Thyroid gland (tissue), 4 donors: Measurements from ENCODE around the gene ABLIM1. TPM values are rescaled to one million over a fixed set of nuclear protein-coding genes. Genes with fewer than 3 reads are reported as not detected.

ENCODE experiments used
- DNase-seq, 2 donors: peaks; one replicate each; pipeline ENCODE4 v3.0.0-alpha.2; 2019
- H3K27ac ChIP-seq, 3 donors: fragments of 200-600 bp; sonication (generic); 1 replicate in 2 of 3; 2 replicates in 1 of 3; pipeline ENCODE4 v1.5.1; 2016 to 2019; ENCODE audit warnings: mild to moderate bottlenecking in 1 of 3, moderate library complexity in 1 of 3
- H3K27me3 ChIP-seq: fragments of 200-600 bp; sonication (generic); one replicate; pipeline ENCODE4 v1.5.1; 2019
- H3K36me3 ChIP-seq, 2 donors: fragments of 200-600 bp; sonication (generic); one replicate each; pipeline ENCODE4 v1.5.1; 2016 to 2019
- H3K4me1 ChIP-seq, 2 donors: fragments of 200-600 bp; sonication (generic); one replicate each; pipeline ENCODE4 v1.5.1; 2017 to 2019
- H3K4me3 ChIP-seq, 3 donors: fragments of 200-600 bp; sonication (generic); replicated peaks in 1 of 3; 1 replicate in 2 of 3; 2 replicates in 1 of 3; pipeline ENCODE4 v1.5.1; 2016; ENCODE audit warnings: mild to moderate bottlenecking in 1 of 3
- H3K9me3 ChIP-seq: fragments of 200-600 bp; sonication (generic); one replicate; pipeline ENCODE4 v1.5.1; 2017
- CTCF ChIP-seq, 6 experiments: fragments of 200-600 bp in 3 of 6; fragments of 450-650 bp in 3 of 6; sonication (generic) in 3 of 6; IDR thresholded peaks; one replicate each; pipeline ENCODE4 v1.5.1; 2016 to 2019; ENCODE audit warnings: antibody characterized with exemption in 6 of 6, mild to moderate bottlenecking in 2 of 6, inconsistent platforms in 1 of 6, moderate library complexity in 1 of 6
- POLR2A ChIP-seq, 2 donors: fragments of 450-650 bp; IDR thresholded peaks; one replicate each; pipeline ENCODE4 v1.6.1; 2017; ENCODE audit warnings: antibody characterized with exemption in 2 of 2, mild to moderate bottlenecking in 2 of 2, moderate library complexity in 1 of 2
- WGBS, 2 donors: methylation state at CpG; one replicate each; pipeline ENCODE4 v1.1.5; 2017; 5-methylcytosine and 5-hydroxymethylcytosine counted together
- intact Hi-C: fragments of 100-400 bp; cut with DNase I; formaldehyde crosslinking; loops from one replicate; pipeline ENCODE4 v1.15.1; 2023
- total RNA-seq, 4 donors: library from RNA; depleted of rRNA; stranded (reverse); fragments of >200 nt; gene quantifications; one replicate each; pipeline ENCODE4 v1.2.3, GENCODE V29; 2016

ABLIM1 gene
- total RNA-seq, 4 donors from 2014 or later = 225 to 404 (median 382) TPM

GRCh38 chr10:114400091-114400490 lies 258.0 kb downstream of the ABLIM1 start:
- intact Hi-C loops = loop anchor here (10.0 kb wide), 2 partner anchors 55 to 95 kb away; no protein-coding TSS in a partner anchor
- peak; percentile 75 to 78 for DNase-seq
- 11 to 32% methylated on average over 2 to 3 of the region's 3 CpGs for WGBS, 2 donors
- peak overlapping the region; percentile 97 to 98 (median 98) for H3K27ac ChIP-seq
- H3K4me1 ChIP-seq = peaks cover 63 to 78% of the 10 kb centered on the region in 2 donors
- no peaks in the 10 kb centered on the region for H3K27me3 ChIP-seq
- TF ChIP-seq CTCF (IDR thresholded peaks at IDR 0.05) = no peak
- TF ChIP-seq POLR2A (IDR thresholded peaks at IDR 0.05) = peak in 1 of 2 donors; percentile 31
- no peaks in the 10 kb centered on the region for H3K9me3 ChIP-seq
- H3K36me3 ChIP-seq = no peaks in the 10 kb centered on the region
- no peak overlapping the region for H3K4me3 ChIP-seq

GRCh38 chr10:114399576-114399975 lies 258.5 kb downstream of the ABLIM1 start:
- no peak for TF ChIP-seq POLR2A (IDR thresholded peaks at IDR 0.05)
- TF ChIP-seq CTCF (IDR thresholded peaks at IDR 0.05) = no peak
- WGBS, 2 donors = 38 to 47% methylated on average over 6 of the region's 6 CpGs
- H3K36me3 ChIP-seq = no peaks in the 10 kb centered on the region
- intact Hi-C loops = no loop called here
- no peak for DNase-seq
- H3K9me3 ChIP-seq = no peaks in the 10 kb centered on the region
- H3K27me3 ChIP-seq = no peaks in the 10 kb centered on the region
- H3K4me3 ChIP-seq = no peak overlapping the region
- peaks cover 66 to 79% of the 10 kb centered on the region in 2 donors for H3K4me1 ChIP-seq
- peak overlapping the region; percentile 97 to 98 (median 98) for H3K27ac ChIP-seq

GRCh38 chr10:114398587-114399331 lies 259.3 kb downstream of the ABLIM1 start:
- intact Hi-C loops = no loop called here
- Histone ChIP-seq H3K36me3 (no peaks in the 10 kb centered on the region), H3K4me1 (peaks cover 74 to 87% of the 10 kb centered on the region in 2 donors), H3K9me3 (no peaks in the 10 kb centered on the region), H3K27ac (peak overlapping the region; percentile 97 to 98 (median 98)), H3K27me3 (no peaks in the 10 kb centered on the region), H3K4me3 (no peak overlapping the region)
- peak in 1 of 2 donors; percentile 20 for DNase-seq
- whole genome bisulfite sequencing, 2 donors = 76 to 77% methylated on average over 10 of the region's 10 CpGs
- TF ChIP-seq CTCF (IDR thresholded peaks at IDR 0.05) = no peak
- no peak for TF ChIP-seq POLR2A (IDR thresholded peaks at IDR 0.05)

- intact Hi-C loops = no loop called here
- peak; percentile 41 for DNase-seq
- TF ChIP-seq POLR2A (IDR thresholded peaks at IDR 0.05) (peak in 1 of 2 donors; percentile 38), CTCF (IDR thresholded peaks at IDR 0.05) (no peak)
- Histone ChIP-seq H3K4me1 (peaks cover 84 to 96% of the 10 kb centered on the region in 2 donors), H3K27me3 (no peaks in the 10 kb centered on the region), H3K27ac (peak overlapping the region; percentile 53 to 98 (median 98)), H3K9me3 (no peaks in the 10 kb centered on the region), H3K36me3 (no peaks in the 10 kb centered on the region), H3K4me3 (peak overlapping the region in 1 of 3 donors; percentile 1)
- 25 to 44% methylated on average over 5 to 6 of the region's 6 CpGs for WGBS, 2 donors
Measured at GRCh38 chr10:114397651-114398145, 260.4 kb downstream of the ABLIM1 start.

- 76 to 81% methylated on average over 2 of the region's 2 CpGs for WGBS, 2 donors
- Histone ChIP-seq H3K9me3 (no peaks in the 10 kb centered on the region), H3K4me3 (no peak overlapping the region), H3K4me1 (peaks cover 90 to 98% of the 10 kb centered on the region in 2 donors), H3K27ac (peak overlapping the region; percentile 97 to 98 (median 98)), H3K27me3 (no peaks in the 10 kb centered on the region), H3K36me3 (no peaks in the 10 kb centered on the region)
- DNase-seq = no peak
- TF ChIP-seq CTCF (IDR thresholded peaks at IDR 0.05) = no peak
- TF ChIP-seq POLR2A (IDR thresholded peaks at IDR 0.05) = no peak
- intact Hi-C loops = no loop called here
Measured at GRCh38 chr10:114396464-114396863, 261.6 kb downstream of the ABLIM1 start.
